Right forelimb (tissue), 1 donor: ENCODE measurements around the gene SCD.

Experiments
- DNase-seq: peaks from one replicate; pipeline ENCODE4 v3.0.0-alpha.2; 2018

The SCD gene

DNA sequence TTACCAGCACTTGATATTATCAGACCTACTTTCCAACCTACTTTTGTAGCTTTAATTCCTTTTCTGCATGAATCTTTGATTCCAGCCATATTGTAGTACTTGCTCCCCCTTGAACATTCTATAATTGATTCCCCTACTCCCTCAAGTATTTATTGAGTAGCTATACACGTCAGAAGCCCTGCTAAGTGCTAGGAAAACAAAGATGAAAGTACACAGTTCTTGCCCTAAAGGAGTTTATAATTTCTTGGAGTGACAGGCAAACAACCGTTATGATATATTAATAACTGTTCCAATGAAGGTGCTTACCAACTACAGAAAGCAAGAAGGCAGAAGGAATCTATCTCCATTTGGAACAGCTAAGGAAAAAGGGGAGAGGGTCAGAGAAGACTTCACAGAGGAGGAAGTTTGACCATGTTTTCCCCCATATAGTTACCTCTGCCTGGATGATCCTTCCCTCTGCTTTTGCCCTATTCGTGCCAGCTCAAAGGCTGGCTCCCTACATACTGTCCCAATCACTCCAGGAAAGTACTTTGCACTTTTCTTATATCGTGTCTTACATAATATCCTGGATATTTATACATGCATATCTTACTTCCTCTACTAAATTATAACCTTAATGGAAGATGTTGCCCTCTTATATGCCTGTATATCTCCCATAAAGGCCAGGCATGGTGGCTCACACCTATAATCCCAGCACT is 54.7 kb downstream of the SCD start:
- no peak for DNase-seq

DNA sequence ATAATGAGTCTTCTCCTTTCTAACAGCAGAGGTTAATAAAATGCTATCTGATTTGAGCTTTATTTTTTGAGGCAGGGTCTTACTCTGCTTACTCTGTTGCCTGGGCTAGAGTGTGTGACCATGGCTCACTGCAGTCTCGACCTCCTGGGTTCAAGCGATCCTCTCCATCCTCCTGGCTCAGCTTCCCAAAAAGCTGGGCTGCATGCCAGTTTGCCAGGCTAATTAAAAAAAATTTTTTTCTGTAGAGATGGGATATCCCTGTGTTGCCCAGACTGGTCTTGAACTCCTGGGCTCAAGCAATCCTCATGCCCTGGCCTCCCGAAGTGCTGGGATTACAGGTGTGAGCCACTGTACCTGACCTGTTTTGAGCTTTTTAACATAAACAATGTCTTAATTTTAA is 56.7 kb downstream of the SCD start:
- no peak for DNase-seq

DNA sequence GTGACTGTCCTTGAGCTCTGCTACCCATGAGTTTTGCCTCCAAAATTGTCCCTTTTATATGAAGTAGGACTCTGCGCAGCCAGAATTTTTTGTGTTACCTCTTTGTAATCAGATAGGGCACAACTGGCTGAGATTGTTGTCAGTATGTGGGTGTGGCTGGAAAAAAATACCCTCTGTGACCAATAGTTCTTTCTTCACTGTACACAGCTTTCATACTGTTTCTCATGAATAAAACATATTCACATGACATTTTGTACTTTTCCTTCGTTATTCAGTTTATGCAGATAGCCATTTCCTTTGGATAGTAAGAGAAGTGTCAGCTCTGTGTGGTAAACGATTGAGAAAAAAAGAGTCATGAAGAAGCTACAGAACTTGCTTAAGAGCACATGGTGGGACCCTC is 66.1 kb downstream of the SCD start:
- no peak for DNase-seq
